Loucy (cell line): ENCODE measurements around the gene ARHGAP1.

Source experiments
- H2AFZ ChIP-seq: fragments of 200-600 bp; sonication (generic); 2 replicates; pipeline ENCODE4 v1.6.0; 2016; ENCODE audit warnings: antibody characterized with exemption, mild to moderate bottlenecking, low read length, moderate library complexity
- H3F3A ChIP-seq: fragments of 200-600 bp; 2 replicates; pipeline ENCODE4 v1.6.0; 2016; ENCODE audit warnings: antibody characterized with exemption, low read depth, mild to moderate bottlenecking
- H3K27me3 ChIP-seq: fragments of 200-600 bp; sonication (generic); 2 replicates; pipeline ENCODE4 v1.6.1; 2014; ENCODE audit warnings: low read length, mild to moderate bottlenecking; ENCODE audit not compliant: insufficient read depth, poor library complexity, severe bottlenecking
- H3K36me3 ChIP-seq: fragments of 200-600 bp; sonication (generic); 2 replicates; pipeline ENCODE4 v1.6.1; 2016; ENCODE audit warnings: low read length; ENCODE audit not compliant: insufficient read depth
- H3K4me1 ChIP-seq: fragments of 200-600 bp; sonication (generic); 2 replicates; pipeline ENCODE4 v1.5.1; 2014; ENCODE audit warnings: low read length, mild to moderate bottlenecking; ENCODE audit not compliant: insufficient read depth, poor library complexity, severe bottlenecking
- H3K4me2 ChIP-seq: fragments of 200-600 bp; sonication (generic); 2 replicates; pipeline ENCODE4 v1.6.0; 2014; ENCODE audit warnings: antibody characterized with exemption, low read length, low read depth, mild to moderate bottlenecking; ENCODE audit not compliant: poor library complexity, severe bottlenecking
- H3K4me3 ChIP-seq: fragments of 200-600 bp; sonication (generic); 2 replicates; pipeline ENCODE4 v1.5.1; 2014; ENCODE audit warnings: low read length, mild to moderate bottlenecking, mixed read lengths; ENCODE audit not compliant: poor library complexity, severe bottlenecking
- H3K79me2 ChIP-seq: fragments of 200-600 bp; sonication (generic); 2 replicates; pipeline ENCODE4 v1.6.1; 2014; ENCODE audit warnings: low read length; ENCODE audit not compliant: insufficient read depth
- H3K9ac ChIP-seq: fragments of 200-600 bp; sonication (generic); 2 replicates; pipeline ENCODE4 v1.6.0; 2014; ENCODE audit warnings: mild to moderate bottlenecking, low read depth, low read length, moderate library complexity; ENCODE audit not compliant: poor library complexity, severe bottlenecking
- H3K9me2 ChIP-seq: fragments of 200-600 bp; sonication (generic); replicated peaks from 2 replicates; pipeline ENCODE4 v1.6.1; 2016; ENCODE audit warnings: low read depth, low read length, mixed read lengths
- H3K9me3 ChIP-seq: fragments of 200-600 bp; sonication (generic); 2 replicates; pipeline ENCODE4 v1.6.1; 2014; ENCODE audit warnings: mild to moderate bottlenecking, antibody characterized with exemption, low read length, low read depth; ENCODE audit not compliant: insufficient read depth
- H4K20me1 ChIP-seq: fragments of 200-600 bp; sonication (generic); 2 replicates; pipeline ENCODE4 v1.6.0; 2014; ENCODE audit warnings: antibody characterized with exemption, low read length, mild to moderate bottlenecking; ENCODE audit not compliant: insufficient read depth, poor library complexity, severe bottlenecking
- CTCF ChIP-seq: fragments of 200-600 bp; sonication (generic); conservative IDR thresholded peaks from 2 replicates; pipeline ENCODE4 v1.5.1; 2014; ENCODE audit warnings: mild to moderate bottlenecking, antibody characterized with exemption, low read length
- EZH2phosphoT487 ChIP-seq: fragments of 200-600 bp; IDR thresholded peaks from 2 replicates; pipeline ENCODE4 v1.6.1; 2018; ENCODE audit warnings: antibody characterized with exemption, mild to moderate bottlenecking, moderate library complexity, borderline replicate concordance

ARHGAP1 gene

GRCh38 chr11:46649180-46649738 lies 51.2 kb downstream of the ARHGAP1 start:
- no peak overlapping the region for H3K9ac ChIP-seq
- H4K20me1 ChIP-seq = no peaks in the 10 kb centered on the region
- TF ChIP-seq EZH2phosphoT487 = no peak
- TF ChIP-seq CTCF = no peak
- no peaks in the 10 kb centered on the region for H3K9me2 ChIP-seq
- H3K36me3 ChIP-seq = peaks cover 81% of the 10 kb centered on the region; the same call in 1 of the 2 replicates
- no peaks in the 10 kb centered on the region for H3K27me3 ChIP-seq
- no peaks in the 10 kb centered on the region for H3K79me2 ChIP-seq
- no peaks in the 10 kb centered on the region for H3K9me3 ChIP-seq
- H3K4me2 ChIP-seq = no peak overlapping the region
- H2AFZ ChIP-seq = no peak overlapping the region
- no peaks in the 10 kb centered on the region for H3K4me1 ChIP-seq
- no peaks in the 10 kb centered on the region for H3F3A ChIP-seq
- H3K4me3 ChIP-seq = no peak overlapping the region

- Histone ChIP-seq H3K4me3 (no peak overlapping the region), H2AFZ (no peak overlapping the region), H3F3A (no peaks in the 10 kb centered on the region), H3K9me3 (no peaks in the 10 kb centered on the region), H3K9ac (no peak overlapping the region), H3K4me1 (peaks cover 6% of the 10 kb centered on the region), H3K79me2 (peaks cover 5% of the 10 kb centered on the region; the same call in 1 of the 2 replicates), H3K4me2 (no peak overlapping the region), H3K36me3 (peaks cover 54% of the 10 kb centered on the region; the same call in 1 of the 2 replicates), H3K27me3 (no peaks in the 10 kb centered on the region), H3K9me2 (no peaks in the 10 kb centered on the region), H4K20me1 (no peaks in the 10 kb centered on the region)
- TF ChIP-seq CTCF = no peak
- TF ChIP-seq EZH2phosphoT487 = no peak
Measured at GRCh38 chr11:46643986-46644385, 56.4 kb downstream of the ARHGAP1 start.

GRCh38 chr11:46643531-46643930 lies 56.9 kb downstream of the ARHGAP1 start:
- Histone ChIP-seq H2AFZ (no peak overlapping the region), H3K79me2 (peaks cover 5% of the 10 kb centered on the region; the same call in 1 of the 2 replicates), H3K36me3 (peaks cover 54% of the 10 kb centered on the region; the same call in 1 of the 2 replicates)

More at GRCh38 chr11:46643531-46643930, 56.9 kb downstream of the ARHGAP1 start:
- no peaks in the 10 kb centered on the region for H4K20me1 ChIP-seq
- no peaks in the 10 kb centered on the region for H3K27me3 ChIP-seq
- H3K9me3 ChIP-seq = no peaks in the 10 kb centered on the region
- H3K9me2 ChIP-seq = no peaks in the 10 kb centered on the region
- no peaks in the 10 kb centered on the region for H3F3A ChIP-seq
- H3K4me3 ChIP-seq = no peak overlapping the region
- peaks cover 6% of the 10 kb centered on the region for H3K4me1 ChIP-seq
- no peak overlapping the region for H3K4me2 ChIP-seq
- TF ChIP-seq EZH2phosphoT487 (no peak), CTCF (no peak)
- H3K9ac ChIP-seq = no peak overlapping the region
